DND-41 (cell line): ENCODE data around the gene C22orf31.

Source experiments
- ATAC-seq: fragments of 200-7000 bp; cut with Tn5 transposase; 3 replicates; pipeline ENCODE4 v1.9.1; 2021; ENCODE audit warnings: low read depth; ENCODE audit not compliant: insufficient read depth
- DNase-seq: peaks from one replicate; pipeline ENCODE4 v3.0.0-alpha.2; 2020
- H2AFZ ChIP-seq: 2 replicates; pipeline ENCODE4 v1.6.0; 2012; ENCODE audit warnings: low read depth, low read length
- H3K27ac ChIP-seq: 2 replicates; pipeline ENCODE4 v1.5.1; 2012; ENCODE audit warnings: low read length, inconsistent platforms
- H3K27me3 ChIP-seq: fragments of 200-600 bp; sonication (generic); 2 replicates; pipeline ENCODE4 v1.6.0; 2012; ENCODE audit warnings: low read length, mild to moderate bottlenecking, inconsistent platforms; ENCODE audit not compliant: insufficient read depth, poor library complexity
- H3K36me3 ChIP-seq: 2 replicates; pipeline ENCODE4 v1.5.1; 2012; ENCODE audit warnings: low read length, inconsistent platforms; ENCODE audit not compliant: insufficient read depth
- H3K4me1 ChIP-seq: 2 replicates; pipeline ENCODE4 v1.5.1; 2012; ENCODE audit warnings: mild to moderate bottlenecking, low read length; ENCODE audit not compliant: insufficient read depth
- H3K4me2 ChIP-seq: 2 replicates; pipeline ENCODE4 v1.6.0; 2012; ENCODE audit warnings: mild to moderate bottlenecking, moderate library complexity, low read length, inconsistent platforms; ENCODE audit not compliant: insufficient read depth
- H3K4me3 ChIP-seq, 2 experiments: fragments of 200-600 bp in 1 of 2; shearing (Covaris generic) in 1 of 2; 2 replicates each; pipeline ENCODE4 v1.5.1; 2012 to 2016; ENCODE audit warnings: inconsistent platforms in 2 of 2, low read length in 2 of 2, mild to moderate bottlenecking in 2 of 2, low read depth in 1 of 2, moderate library complexity in 1 of 2
- H3K79me2 ChIP-seq: 2 replicates; pipeline ENCODE4 v1.6.0; 2012; ENCODE audit warnings: low read length, inconsistent platforms; ENCODE audit not compliant: insufficient read depth
- H3K9ac ChIP-seq: 2 replicates; pipeline ENCODE4 v1.6.0; 2012; ENCODE audit warnings: low read depth, mild to moderate bottlenecking, inconsistent platforms, low read length, moderate library complexity
- H3K9me3 ChIP-seq: 2 replicates; pipeline ENCODE4 v1.5.1; 2012; ENCODE audit warnings: low read length, moderate library complexity, mild to moderate bottlenecking, inconsistent platforms; ENCODE audit not compliant: insufficient read depth, severe bottlenecking
- H4K20me1 ChIP-seq: 2 replicates; pipeline ENCODE4 v1.6.0; 2012; ENCODE audit warnings: low read length; ENCODE audit not compliant: insufficient read depth
- EZH2 ChIP-seq: IDR thresholded peaks from 3 replicates; pipeline ENCODE4 v1.6.1; 2012; ENCODE audit warnings: borderline replicate concordance, low read depth, mild to moderate bottlenecking, moderate library complexity, low read length, inconsistent platforms; ENCODE audit not compliant: severe bottlenecking
- TF ChIP-seq, protein P1 (sequence below): IDR thresholded peaks from 2 replicates; pipeline ENCODE4 v1.5.1; 2012; ENCODE audit warnings: borderline replicate concordance, low read length, moderate library complexity, mild to moderate bottlenecking; ENCODE audit not compliant: poor library complexity, severe bottlenecking; ENCODE audit errors: extremely low read depth

The C22orf31 gene

DNA sequence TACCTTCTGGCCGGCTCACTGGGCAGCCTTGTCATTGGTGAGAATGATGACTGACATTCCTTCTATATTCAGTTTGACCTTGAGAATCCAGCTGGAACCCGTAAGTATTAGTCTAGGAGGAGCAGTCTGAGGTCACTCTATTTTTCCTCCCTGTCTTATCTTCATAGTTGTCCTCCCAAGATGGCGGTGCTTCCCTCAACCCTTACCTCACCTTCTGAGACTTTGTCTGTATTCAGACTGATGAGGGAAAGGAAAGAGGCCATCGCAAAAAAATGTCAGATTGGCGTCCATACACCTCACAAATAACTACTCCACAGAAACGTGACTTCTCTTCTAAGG is 17.2 kb upstream of the C22orf31 start:
- Histone ChIP-seq H3K4me3 (peak overlapping the region in 1 of 2 experiments; percentile 25; a peak in 2 of 4 replicates), H3K4me2 (peak overlapping the region; percentile 42), H3K4me1 (peaks cover 87% of the 10 kb centered on the region), H3K36me3 (peaks cover 6% of the 10 kb centered on the region; the same call in 1 of the 2 replicates), H3K9me3 (no peaks in the 10 kb centered on the region), H3K27ac (peak overlapping the region; percentile 95), H3K9ac (peak overlapping the region; percentile 56), H4K20me1 (0 out of 2 replicates have a peak, but pooled peaks cover 3% of the 10 kb centered on the region), H2AFZ (no peak overlapping the region), H3K27me3 (no peaks in the 10 kb centered on the region), H3K79me2 (peaks cover 74% of the 10 kb centered on the region)
- TF ChIP-seq EZH2: no peak
- TF ChIP-seq, protein P1, sequence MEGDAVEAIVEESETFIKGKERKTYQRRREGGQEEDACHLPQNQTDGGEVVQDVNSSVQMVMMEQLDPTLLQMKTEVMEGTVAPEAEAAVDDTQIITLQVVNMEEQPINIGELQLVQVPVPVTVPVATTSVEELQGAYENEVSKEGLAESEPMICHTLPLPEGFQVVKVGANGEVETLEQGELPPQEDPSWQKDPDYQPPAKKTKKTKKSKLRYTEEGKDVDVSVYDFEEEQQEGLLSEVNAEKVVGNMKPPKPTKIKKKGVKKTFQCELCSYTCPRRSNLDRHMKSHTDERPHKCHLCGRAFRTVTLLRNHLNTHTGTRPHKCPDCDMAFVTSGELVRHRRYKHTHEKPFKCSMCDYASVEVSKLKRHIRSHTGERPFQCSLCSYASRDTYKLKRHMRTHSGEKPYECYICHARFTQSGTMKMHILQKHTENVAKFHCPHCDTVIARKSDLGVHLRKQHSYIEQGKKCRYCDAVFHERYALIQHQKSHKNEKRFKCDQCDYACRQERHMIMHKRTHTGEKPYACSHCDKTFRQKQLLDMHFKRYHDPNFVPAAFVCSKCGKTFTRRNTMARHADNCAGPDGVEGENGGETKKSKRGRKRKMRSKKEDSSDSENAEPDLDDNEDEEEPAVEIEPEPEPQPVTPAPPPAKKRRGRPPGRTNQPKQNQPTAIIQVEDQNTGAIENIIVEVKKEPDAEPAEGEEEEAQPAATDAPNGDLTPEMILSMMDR: no peak
- DNase-seq: no peak
- ATAC-seq: no peak

DNA sequence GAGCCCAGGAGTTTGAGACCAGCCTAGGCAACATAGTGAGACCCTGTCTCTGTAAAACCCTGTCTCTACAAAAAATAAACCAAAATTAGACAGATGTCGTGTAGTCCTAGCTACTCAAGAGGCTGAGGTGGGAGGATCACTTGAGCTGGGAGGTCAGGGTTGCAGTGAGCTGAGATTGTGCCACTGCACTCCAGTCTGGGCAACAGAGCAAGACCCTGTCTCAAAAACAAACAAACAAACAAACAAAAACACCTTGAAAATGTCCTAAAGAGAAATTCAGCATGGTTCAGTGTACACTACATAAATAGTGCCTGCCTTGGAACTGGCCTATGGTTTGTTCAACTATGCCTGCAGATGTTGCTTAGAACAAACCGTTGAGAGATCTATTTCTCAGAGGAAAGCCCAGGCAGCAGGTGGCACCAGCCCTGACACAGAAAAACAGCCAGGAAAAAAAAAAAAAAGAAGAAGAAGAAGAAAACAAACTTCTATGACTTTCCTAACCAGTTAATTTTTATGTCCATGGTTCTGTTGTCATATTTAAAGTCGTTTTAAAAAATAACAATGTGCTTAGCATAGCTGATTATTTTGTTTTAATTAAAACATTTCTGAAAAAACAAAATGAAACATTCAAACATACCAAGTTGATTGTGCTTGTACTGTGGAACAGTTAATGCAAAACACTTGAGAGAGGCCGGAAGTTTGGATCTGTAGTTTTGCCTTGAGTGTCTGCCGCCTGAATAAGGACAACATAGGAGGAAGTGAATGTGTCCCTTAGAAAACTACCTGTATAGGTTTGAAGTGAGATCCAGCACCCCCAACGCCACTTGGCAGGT is 16.6 kb upstream of the C22orf31 start:
- Histone ChIP-seq H3K27me3 (no peaks in the 10 kb centered on the region), H3K9ac (peak overlapping the region; percentile 56), H3K4me2 (peak overlapping the region; percentile 42), H3K4me1 (peaks cover 93% of the 10 kb centered on the region), H3K4me3 (peak overlapping the region in 1 of 2 experiments; percentile 37; a peak in 2 of 4 replicates), H2AFZ (0 out of 2 replicates have a peak overlapping the region, but pooled peaks have one; percentile 5), H3K79me2 (peaks cover 74% of the 10 kb centered on the region), H3K27ac (peak overlapping the region; percentile 95), H3K36me3 (peaks cover 6% of the 10 kb centered on the region; the same call in 1 of the 2 replicates), H4K20me1 (0 out of 2 replicates have a peak, but pooled peaks cover 3% of the 10 kb centered on the region), H3K9me3 (no peaks in the 10 kb centered on the region)
- TF ChIP-seq, protein P1: peak; percentile 57
- TF ChIP-seq EZH2: no peak
- ATAC-seq (peak; percentile 76), DNase-seq (peak; percentile 69)

DNA sequence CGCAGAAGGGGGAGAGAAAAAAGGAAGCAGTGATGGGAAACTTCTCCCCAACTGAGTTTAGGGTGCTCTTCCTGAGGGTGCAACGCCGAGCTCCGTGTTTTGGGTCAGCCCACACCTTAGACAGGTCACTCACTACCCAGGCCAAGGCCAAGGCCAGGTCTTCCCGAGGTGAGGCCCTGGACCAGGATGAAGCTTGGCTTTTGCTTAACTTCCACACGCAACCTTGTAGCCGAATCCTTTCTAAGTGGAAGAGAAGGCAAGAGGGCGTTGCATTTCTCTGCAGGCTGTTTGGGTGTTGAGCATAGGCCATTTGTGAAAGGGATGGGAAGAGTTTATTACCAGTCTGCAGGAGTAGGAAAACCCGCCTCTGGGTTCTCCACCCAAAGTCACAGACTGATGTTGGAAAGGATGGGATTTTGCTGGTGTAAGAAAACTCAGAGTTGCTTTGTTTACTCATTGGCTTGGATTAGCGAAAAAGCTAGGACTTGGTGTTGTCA is 12.7 kb upstream of the C22orf31 start:
- 0 out of 2 replicates have a peak, but pooled peaks cover 3% of the 10 kb centered on the region for H4K20me1 ChIP-seq
- H3K4me3 ChIP-seq: peak overlapping the region; percentile 71 to 77; a peak in 3 of 4 replicates
- H2AFZ ChIP-seq: peak overlapping the region; percentile 56; the same call in 1 of the 2 replicates
- peaks cover 6% of the 10 kb centered on the region; the same call in 1 of the 2 replicates for H3K36me3 ChIP-seq
- peaks cover 47% of the 10 kb centered on the region for H3K79me2 ChIP-seq
- DNase-seq (no peak), ATAC-seq (no peak)
- H3K4me2 ChIP-seq: peak overlapping the region; percentile 81
- H3K9ac ChIP-seq: peak overlapping the region; percentile 91
- no peaks in the 10 kb centered on the region for H3K27me3 ChIP-seq
- H3K27ac ChIP-seq: peak overlapping the region; percentile 95
- TF ChIP-seq EZH2: no peak
- TF ChIP-seq, protein P1: no peak
- peaks cover 67% of the 10 kb centered on the region for H3K4me1 ChIP-seq
- H3K9me3 ChIP-seq: no peaks in the 10 kb centered on the region
